SK-N-SH treated with all-trans-retinoic acid at 6 μM for 48 hours (cell line): ENCODE data around the gene ERBIN.
"Not testable (repeated sequence)": the region's sequence is repeated elsewhere in the genome, so short reads cannot be mapped to it uniquely, and the experiment has no call there.

Experiments used
- ATAC-seq: fragments of 200-7000 bp; cut with Tn5 transposase; 3 replicates; pipeline ENCODE4 v1.9.1; 2020; ENCODE audit warnings: mild to moderate bottlenecking, moderate library complexity
- ARNTL ChIP-seq: fragments of 450-650 bp; formaldehyde crosslinking; IDR thresholded peaks from 2 replicates; pipeline ENCODE4 v1.5.0; 2020; ENCODE audit warnings: low read depth, mild to moderate bottlenecking, moderate library complexity, borderline replicate concordance
- BACH2 ChIP-seq: fragments of 250-450 bp; sonication (Bioruptor Pico); IDR thresholded peaks from 2 replicates; pipeline ENCODE4 v1.9.0; 2021; ENCODE audit warnings: mild to moderate bottlenecking, borderline replicate concordance
- ESRRG ChIP-seq: fragments of 250-450 bp; sonication (Bioruptor Pico); IDR thresholded peaks from 2 replicates; pipeline ENCODE4 v1.6.1; 2021; ENCODE audit warnings: mild to moderate bottlenecking
- GLIS3 ChIP-seq: fragments of 250-450 bp; sonication (Bioruptor Pico); IDR thresholded peaks from 2 replicates; pipeline ENCODE4 v1.5.0; 2020; ENCODE audit warnings: mild to moderate bottlenecking, moderate library complexity
- ISL1 ChIP-seq: fragments of 250-450 bp; sonication (Bioruptor Pico); IDR thresholded peaks from 2 replicates; pipeline ENCODE4 v2.1.2; 2022; ENCODE audit warnings: mild to moderate bottlenecking, moderate library complexity
- PATZ1 ChIP-seq: fragments of 250-450 bp; sonication (Bioruptor Pico); IDR thresholded peaks from 2 replicates; pipeline ENCODE4 v1.8.0; 2020; ENCODE audit warnings: mild to moderate bottlenecking, moderate library complexity, borderline replicate concordance
- POU6F1 ChIP-seq: fragments of 250-450 bp; sonication (Bioruptor Pico); IDR thresholded peaks from 2 replicates; pipeline ENCODE4 v1.8.0; 2021; ENCODE audit warnings: low read depth, mild to moderate bottlenecking, moderate library complexity, borderline replicate concordance
- PPARA ChIP-seq: fragments of 250-450 bp; sonication (Bioruptor Pico); IDR thresholded peaks from 2 replicates; pipeline ENCODE4 v1.5.0; 2020; ENCODE audit warnings: mild to moderate bottlenecking, borderline replicate concordance
- RARB ChIP-seq: fragments of 250-450 bp; sonication (Bioruptor Pico); IDR thresholded peaks from 2 replicates; pipeline ENCODE4 v1.8.0; 2021; ENCODE audit warnings: mild to moderate bottlenecking, moderate library complexity
- SNAI2 ChIP-seq: fragments of 250-450 bp; sonication (Bioruptor Pico); IDR thresholded peaks from 2 replicates; pipeline ENCODE4 v1.5.0; 2020; ENCODE audit warnings: mild to moderate bottlenecking, moderate library complexity
- TCF4 ChIP-seq: fragments of 250-450 bp; sonication (Bioruptor Pico); IDR thresholded peaks from 2 replicates; pipeline ENCODE4 v1.8.0; 2021; ENCODE audit warnings: mild to moderate bottlenecking, moderate library complexity, borderline replicate concordance
- TOX ChIP-seq: fragments of 250-450 bp; sonication (Bioruptor Pico); IDR thresholded peaks from 2 replicates; pipeline ENCODE4 v1.8.0; 2021; ENCODE audit warnings: mild to moderate bottlenecking, moderate library complexity, borderline replicate concordance
- ZC3H10 ChIP-seq: fragments of 250-450 bp; sonication (Bioruptor Pico); IDR thresholded peaks from 2 replicates; pipeline ENCODE4 v1.5.1; 2021; ENCODE audit warnings: mild to moderate bottlenecking, moderate library complexity
- ZFP3 ChIP-seq: fragments of 250-450 bp; sonication (Bioruptor Pico); IDR thresholded peaks from 2 replicates; pipeline ENCODE4 v1.5.0; 2020; ENCODE audit warnings: mild to moderate bottlenecking, moderate library complexity
- ZFP30 ChIP-seq: fragments of 450-650 bp; formaldehyde crosslinking; IDR thresholded peaks from 2 replicates; pipeline ENCODE4 v1.5.0; 2022; ENCODE audit warnings: mild to moderate bottlenecking, moderate library complexity
- ZNF565 ChIP-seq: fragments of 450-650 bp; formaldehyde crosslinking; conservative IDR thresholded peaks from 2 replicates; pipeline ENCODE4 v1.5.0; 2020; ENCODE audit warnings: low read depth, mild to moderate bottlenecking, moderate library complexity
- ZNF70 ChIP-seq: fragments of 450-650 bp; formaldehyde crosslinking; IDR thresholded peaks from 2 replicates; pipeline ENCODE4 v1.5.0; 2020; ENCODE audit warnings: mild to moderate bottlenecking, moderate library complexity
- ZNF8 ChIP-seq: fragments of 450-650 bp; formaldehyde crosslinking; IDR thresholded peaks from 2 replicates; pipeline ENCODE4 v1.5.0; 2020; ENCODE audit warnings: mild to moderate bottlenecking, moderate library complexity
- TF ChIP-seq, protein P1 (sequence below): fragments of 250-450 bp; sonication (Bioruptor Pico); IDR thresholded peaks from 2 replicates; pipeline ENCODE4 v1.5.0; 2020; ENCODE audit warnings: mild to moderate bottlenecking, moderate library complexity
- TF ChIP-seq, protein P2 (sequence below): fragments of 250-450 bp; sonication (Bioruptor Pico); IDR thresholded peaks from 2 replicates; pipeline ENCODE4 v1.5.1; 2021; ENCODE audit warnings: mild to moderate bottlenecking, moderate library complexity

ERBIN gene

DNA sequence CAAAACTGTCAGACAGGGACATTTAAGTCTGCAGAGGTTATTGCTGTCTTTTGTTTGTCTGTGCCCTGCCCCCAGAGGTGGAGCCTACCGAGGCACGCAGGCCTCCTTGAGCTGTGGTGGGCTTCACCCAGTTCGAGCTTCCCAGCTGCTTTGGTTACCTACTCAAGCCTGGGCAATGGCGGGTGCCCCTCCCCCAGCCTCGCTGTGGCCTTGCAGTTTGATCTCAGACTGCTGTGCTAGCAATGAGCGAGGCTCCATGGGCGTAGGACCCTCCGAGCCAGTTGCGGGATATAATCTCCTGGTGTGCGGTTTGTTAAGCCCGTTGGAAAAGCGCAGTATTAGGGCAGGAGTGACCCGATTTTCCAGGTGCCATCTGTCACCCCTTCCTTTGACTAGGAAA is 136.7 kb downstream of the ERBIN start:
- ATAC-seq: not testable (repeated sequence)

GRCh38 chr5:66066826-66067225 is 140.5 kb downstream of the ERBIN start:
- ATAC-seq: no peak
- no peak for TF ChIP-seq ZNF8 (CRISPR knock-in tag)
- TF ChIP-seq BACH2 (CRISPR knock-in tag): no peak
- TF ChIP-seq ISL1 (CRISPR knock-in tag): no peak
- TF ChIP-seq ESRRG (CRISPR knock-in tag): no peak
- TF ChIP-seq POU6F1 (CRISPR knock-in tag): no peak
- no peak for TF ChIP-seq ZNF70 (CRISPR knock-in tag)
- no peak for TF ChIP-seq SNAI2 (CRISPR knock-in tag)
- TF ChIP-seq TOX (CRISPR knock-in tag): no peak
- TF ChIP-seq ZNF565: no peak

- no peak for TF ChIP-seq ESRRG (CRISPR knock-in tag)
- TF ChIP-seq ZNF565: no peak
- no peak for ATAC-seq
Measured at GRCh38 chr5:66072031-66072430, 145.7 kb downstream of the ERBIN start.

DNA sequence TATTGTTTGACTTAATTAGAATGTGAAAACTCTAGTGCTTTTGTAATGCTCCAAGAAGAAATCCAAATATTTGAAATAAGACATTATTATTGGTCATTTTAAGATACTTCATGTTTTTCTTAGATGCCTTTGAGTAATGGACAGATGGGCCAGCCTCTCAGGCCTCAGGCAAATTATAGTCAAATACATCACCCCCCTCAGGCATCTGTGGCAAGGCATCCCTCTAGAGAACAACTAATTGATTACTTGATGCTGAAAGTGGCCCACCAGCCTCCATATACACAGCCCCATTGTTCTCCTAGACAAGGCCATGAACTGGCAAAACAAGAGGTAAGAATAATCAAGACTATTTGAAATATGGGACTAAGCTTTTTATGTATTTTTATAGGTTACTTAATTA is 148.5 kb downstream of the ERBIN start:
- TF ChIP-seq ZC3H10 (no peak), RARB (no peak), TCF4 (no peak), ZNF8 (CRISPR knock-in tag) (no peak), BACH2 (CRISPR knock-in tag) (no peak), ZNF70 (CRISPR knock-in tag) (no peak), PPARA (CRISPR knock-in tag) (no peak), PATZ1 (CRISPR knock-in tag) (no peak), ISL1 (CRISPR knock-in tag) (no peak), GLIS3 (no peak), ZFP3 (CRISPR knock-in tag) (no peak), SNAI2 (CRISPR knock-in tag) (no peak), TOX (CRISPR knock-in tag) (no peak)
- TF ChIP-seq, protein P1, sequence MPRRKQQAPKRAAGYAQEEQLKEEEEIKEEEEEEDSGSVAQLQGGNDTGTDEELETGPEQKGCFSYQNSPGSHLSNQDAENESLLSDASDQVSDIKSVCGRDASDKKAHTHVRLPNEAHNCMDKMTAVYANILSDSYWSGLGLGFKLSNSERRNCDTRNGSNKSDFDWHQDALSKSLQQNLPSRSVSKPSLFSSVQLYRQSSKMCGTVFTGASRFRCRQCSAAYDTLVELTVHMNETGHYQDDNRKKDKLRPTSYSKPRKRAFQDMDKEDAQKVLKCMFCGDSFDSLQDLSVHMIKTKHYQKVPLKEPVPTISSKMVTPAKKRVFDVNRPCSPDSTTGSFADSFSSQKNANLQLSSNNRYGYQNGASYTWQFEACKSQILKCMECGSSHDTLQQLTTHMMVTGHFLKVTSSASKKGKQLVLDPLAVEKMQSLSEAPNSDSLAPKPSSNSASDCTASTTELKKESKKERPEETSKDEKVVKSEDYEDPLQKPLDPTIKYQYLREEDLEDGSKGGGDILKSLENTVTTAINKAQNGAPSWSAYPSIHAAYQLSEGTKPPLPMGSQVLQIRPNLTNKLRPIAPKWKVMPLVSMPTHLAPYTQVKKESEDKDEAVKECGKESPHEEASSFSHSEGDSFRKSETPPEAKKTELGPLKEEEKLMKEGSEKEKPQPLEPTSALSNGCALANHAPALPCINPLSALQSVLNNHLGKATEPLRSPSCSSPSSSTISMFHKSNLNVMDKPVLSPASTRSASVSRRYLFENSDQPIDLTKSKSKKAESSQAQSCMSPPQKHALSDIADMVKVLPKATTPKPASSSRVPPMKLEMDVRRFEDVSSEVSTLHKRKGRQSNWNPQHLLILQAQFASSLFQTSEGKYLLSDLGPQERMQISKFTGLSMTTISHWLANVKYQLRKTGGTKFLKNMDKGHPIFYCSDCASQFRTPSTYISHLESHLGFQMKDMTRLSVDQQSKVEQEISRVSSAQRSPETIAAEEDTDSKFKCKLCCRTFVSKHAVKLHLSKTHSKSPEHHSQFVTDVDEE (CRISPR knock-in tag): no peak
- TF ChIP-seq, protein P2, sequence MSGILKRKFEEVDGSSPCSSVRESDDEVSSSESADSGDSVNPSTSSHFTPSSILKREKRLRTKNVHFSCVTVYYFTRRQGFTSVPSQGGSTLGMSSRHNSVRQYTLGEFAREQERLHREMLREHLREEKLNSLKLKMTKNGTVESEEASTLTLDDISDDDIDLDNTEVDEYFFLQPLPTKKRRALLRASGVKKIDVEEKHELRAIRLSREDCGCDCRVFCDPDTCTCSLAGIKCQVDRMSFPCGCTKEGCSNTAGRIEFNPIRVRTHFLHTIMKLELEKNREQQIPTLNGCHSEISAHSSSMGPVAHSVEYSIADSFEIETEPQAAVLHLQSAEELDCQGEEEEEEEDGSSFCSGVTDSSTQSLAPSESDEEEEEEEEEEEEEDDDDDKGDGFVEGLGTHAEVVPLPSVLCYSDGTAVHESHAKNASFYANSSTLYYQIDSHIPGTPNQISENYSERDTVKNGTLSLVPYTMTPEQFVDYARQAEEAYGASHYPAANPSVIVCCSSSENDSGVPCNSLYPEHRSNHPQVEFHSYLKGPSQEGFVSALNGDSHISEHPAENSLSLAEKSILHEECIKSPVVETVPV (CRISPR knock-in tag): no peak
- ATAC-seq: no peak

- TF ChIP-seq ARNTL (no peak), POU6F1 (CRISPR knock-in tag) (no peak), ZNF8 (CRISPR knock-in tag) (no peak), PATZ1 (CRISPR knock-in tag) (no peak), ZNF70 (CRISPR knock-in tag) (no peak), ZFP30 (no peak)
- no peak for ATAC-seq
Measured at GRCh38 chr5:66080664-66081063, 154.3 kb downstream of the ERBIN start.
